Ovary (tissue), 9 donors: ENCODE data around the gene MT3. TPM values are rescaled to one million over a fixed set of nuclear protein-coding genes. Genes with fewer than 3 reads are reported as not detected.
A peak's percentile ranks its signal among the peaks of the same experiment; 100 is the strongest.

Source experiments
- DNase-seq, 5 donors: peaks; one replicate each; pipeline ENCODE4 v3.0.0-alpha.2; 2019 to 2020
- H3K27ac ChIP-seq, 2 donors: fragments of 200-600 bp; one replicate each; pipeline versions ENCODE4 v1.5.1 to v1.8.0; 2019 to 2022
- H3K27me3 ChIP-seq: fragments of 200-600 bp; one replicate; pipeline ENCODE4 v1.8.0; 2022
- H3K36me3 ChIP-seq: fragments of 200-600 bp; sonication (generic); one replicate; pipeline ENCODE4 v1.5.1; 2019
- H3K4me1 ChIP-seq: one replicate; pipeline ENCODE4 v1.8.1; 2013; ENCODE audit warnings: mild to moderate bottlenecking, moderate library complexity; ENCODE audit not compliant: insufficient read depth
- H3K4me3 ChIP-seq: fragments of 200-600 bp; sonication (generic); one replicate; pipeline ENCODE4 v1.5.1; 2017
- H3K9me3 ChIP-seq, 2 donors: fragments of 200-600 bp in 1 of 2; sonication (generic) in 1 of 2; one replicate each; pipeline versions ENCODE4 v1.5.1 to v1.8.1; 2013 to 2019; ENCODE audit warnings: mild to moderate bottlenecking in 1 of 2, moderate library complexity in 1 of 2
- EP300 ChIP-seq: sonication (generic); formaldehyde crosslinking; IDR thresholded peaks from one replicate; pipeline ENCODE4 v1.6.1; 2017; ENCODE audit warnings: antibody characterized with exemption
- POLR2A ChIP-seq: fragments of 450-650 bp; IDR thresholded peaks from one replicate; pipeline ENCODE4 v1.6.1; 2017; ENCODE audit warnings: antibody characterized with exemption, mild to moderate bottlenecking, moderate library complexity
- WGBS, 3 donors: extraction: QIAGEN DNeasy Blood & Tissue Kit in 1 of 3; methylation state at CpG; one replicate each; pipeline versions ENCODE4 v1.1.5 to v1.1.7; 2013 to 2017; 5-methylcytosine and 5-hydroxymethylcytosine counted together
- intact Hi-C, 4 donors: fragments of 100-400 bp; cut with DNase I; formaldehyde crosslinking; loops; one replicate each; pipeline versions ENCODE4 v1.11.0 to v1.15.1; 2022 to 2023
- polyA plus RNA-seq, 2 donors: library from polyadenylated mRNA; stranded (reverse); fragments of 200-250 nt in 1 of 2; fragments of 350-450 nt in 1 of 2; fragmentation: Illumina TruSeq in 1 of 2; extraction: RNeasy Lipid Tissue Mini Kit (QIAGEN cat#74804) in 1 of 2; gene quantifications; one replicate each; pipeline ENCODE4 v1.2.3, GENCODE V29; 2013 to 2014
- total RNA-seq, 7 donors: library from RNA; depleted of rRNA in 2 of 7; stranded (reverse); fragments of >200 nt in 2 of 7; fragmentation: NEBNext Ultra II Directional in 3 of 7; extraction: Animal tissue kit (Norgen Biotek cat#: 25700) in 3 of 7; gene quantifications; one replicate each; pipeline versions ENCODE4 v1.1.0 to v1.2.4, GENCODE V29; 2016 to 2023
- TF ChIP-seq, protein P1 (sequence below), 3 donors: fragments of 450-650 bp in 2 of 3; fragments of 200-600 bp in 1 of 3; IDR thresholded peaks; one replicate each; pipeline versions ENCODE4 v1.5.1 to v1.8.0; 2016 to 2022; ENCODE audit warnings: antibody characterized with exemption in 3 of 3, mild to moderate bottlenecking in 1 of 3
- donor health status: DM: no; HTN: no; CAD: no; lungs with moderate emphysema.
- donor health status: DM: no; HTN: no; CAD: no.
- donor health status: Bipolar disorder and iron deficiency.
- donor health status: DM: yes; HTN: yes; CAD: no.
- donor health status: DM: no; HTN: no; CAD: no.
- donor health status: DM: yes; HTN: yes; CAD: no.

Gene MT3
- total and polyA plus RNA-seq, 9 donors = 0.53 to 4.8 (median 1.4) TPM; not detected in 3

DNA sequence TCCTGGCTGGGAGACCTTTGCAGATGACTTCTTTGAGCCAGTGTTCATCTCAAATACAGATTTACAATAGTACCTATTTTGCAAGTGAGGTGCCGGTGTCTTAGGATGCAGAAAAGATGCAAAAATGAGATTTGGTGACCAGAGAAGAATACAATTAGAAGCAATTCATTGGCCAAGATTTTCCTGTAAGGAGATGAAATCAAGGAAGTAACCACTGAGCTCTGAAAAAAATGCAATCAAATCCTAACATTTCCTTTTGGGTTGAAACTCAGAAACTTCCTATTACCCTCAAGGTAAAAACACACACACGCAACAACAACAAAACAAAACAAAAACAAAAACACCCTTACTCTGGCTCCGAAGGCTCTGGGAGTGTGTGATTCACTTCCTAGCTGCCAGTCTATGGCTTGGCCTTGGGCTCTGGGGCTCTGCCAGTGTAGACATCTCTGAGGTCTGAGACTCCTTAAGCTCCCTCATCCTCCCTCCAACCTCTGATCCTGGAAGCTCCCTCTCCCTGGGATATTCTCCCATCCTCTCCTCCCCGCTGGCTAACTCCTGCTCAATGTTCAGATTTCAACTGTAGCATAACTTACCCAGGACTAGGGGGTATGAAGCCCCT lies 41.3 kb upstream of the MT3 start:
- Histone ChIP-seq H3K4me3 (no peak overlapping the region), H3K27me3 (no peaks in the 10 kb centered on the region), H3K36me3 (no peaks in the 10 kb centered on the region), H3K4me1 (no peaks in the 10 kb centered on the region), H3K9me3 (no peaks in the 10 kb centered on the region), H3K27ac (peak overlapping the region in 1 of 2 donors; percentile 5)
- intact Hi-C loops = no loop called here
- DNase-seq = no peak
- TF ChIP-seq EP300 = no peak
- TF ChIP-seq, protein P1, sequence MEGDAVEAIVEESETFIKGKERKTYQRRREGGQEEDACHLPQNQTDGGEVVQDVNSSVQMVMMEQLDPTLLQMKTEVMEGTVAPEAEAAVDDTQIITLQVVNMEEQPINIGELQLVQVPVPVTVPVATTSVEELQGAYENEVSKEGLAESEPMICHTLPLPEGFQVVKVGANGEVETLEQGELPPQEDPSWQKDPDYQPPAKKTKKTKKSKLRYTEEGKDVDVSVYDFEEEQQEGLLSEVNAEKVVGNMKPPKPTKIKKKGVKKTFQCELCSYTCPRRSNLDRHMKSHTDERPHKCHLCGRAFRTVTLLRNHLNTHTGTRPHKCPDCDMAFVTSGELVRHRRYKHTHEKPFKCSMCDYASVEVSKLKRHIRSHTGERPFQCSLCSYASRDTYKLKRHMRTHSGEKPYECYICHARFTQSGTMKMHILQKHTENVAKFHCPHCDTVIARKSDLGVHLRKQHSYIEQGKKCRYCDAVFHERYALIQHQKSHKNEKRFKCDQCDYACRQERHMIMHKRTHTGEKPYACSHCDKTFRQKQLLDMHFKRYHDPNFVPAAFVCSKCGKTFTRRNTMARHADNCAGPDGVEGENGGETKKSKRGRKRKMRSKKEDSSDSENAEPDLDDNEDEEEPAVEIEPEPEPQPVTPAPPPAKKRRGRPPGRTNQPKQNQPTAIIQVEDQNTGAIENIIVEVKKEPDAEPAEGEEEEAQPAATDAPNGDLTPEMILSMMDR (IDR thresholded peaks at IDR 0.05) = no peak
- TF ChIP-seq POLR2A = no peak
- 75 to 85% (median 80%) methylated on average over 4 of the region's 4 CpGs for WGBS, 3 donors

DNA sequence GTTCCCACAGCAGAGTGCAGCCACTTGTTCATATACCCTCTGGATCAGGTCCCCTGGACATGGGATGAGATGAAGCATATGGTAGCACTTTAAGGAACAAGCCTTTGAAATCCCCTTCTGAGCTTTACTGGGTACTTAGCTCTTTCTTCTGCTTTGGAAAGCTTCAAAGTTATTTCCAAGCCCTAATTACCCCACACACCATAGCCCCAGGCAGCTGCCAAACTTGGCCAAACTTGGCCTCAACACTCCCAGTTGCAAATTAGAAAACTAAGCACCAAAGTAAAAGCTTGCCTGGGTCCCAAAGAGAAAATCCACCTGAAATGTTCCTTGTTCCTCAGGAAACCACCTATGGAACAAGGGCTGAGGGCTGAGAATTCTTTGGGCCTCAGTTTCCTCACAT lies 40.2 kb upstream of the MT3 start:
- no peak for DNase-seq
- H3K9me3 ChIP-seq = no peaks in the 10 kb centered on the region
- no peaks in the 10 kb centered on the region for H3K4me1 ChIP-seq
- H3K36me3 ChIP-seq = no peaks in the 10 kb centered on the region
- TF ChIP-seq EP300 (no peak), POLR2A (no peak)
- TF ChIP-seq, protein P1 (IDR thresholded peaks at IDR 0.05) = no peak
- no peak overlapping the region for H3K27ac ChIP-seq
- no peak overlapping the region for H3K4me3 ChIP-seq
- H3K27me3 ChIP-seq = no peaks in the 10 kb centered on the region
- intact Hi-C loops = no loop called here

DNA sequence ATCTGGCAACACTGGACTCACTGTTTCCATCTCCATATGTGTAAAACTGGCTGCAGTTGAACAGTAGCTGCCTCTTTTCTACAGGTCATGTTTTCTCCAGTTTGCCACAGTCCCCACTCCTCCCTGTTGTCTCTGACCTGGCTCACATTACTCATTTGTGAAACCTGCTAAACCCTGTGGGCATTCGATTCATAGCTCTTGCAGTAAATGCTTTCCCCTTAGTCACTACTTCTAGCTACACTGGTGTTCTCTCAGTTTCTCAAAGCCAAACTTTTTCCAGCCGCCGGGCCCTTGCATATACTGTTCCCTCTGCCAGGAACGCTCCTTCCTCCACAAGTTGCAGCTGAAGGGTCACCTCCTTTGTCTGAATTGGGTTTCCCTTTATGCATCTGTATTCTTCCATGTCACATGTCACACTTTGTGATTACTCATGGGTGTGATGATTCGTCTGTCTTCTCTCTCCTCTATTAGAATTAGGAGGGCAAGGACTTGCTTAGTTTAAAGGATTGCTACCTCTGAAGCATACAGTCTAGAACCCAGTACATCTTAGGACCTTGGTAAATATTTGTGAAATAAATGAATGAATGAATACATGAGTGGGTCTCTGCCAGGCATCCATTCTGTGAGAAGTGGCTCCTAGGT lies 39.5 kb upstream of the MT3 start:
- TF ChIP-seq, protein P1 (IDR thresholded peaks at IDR 0.05) = no peak
- TF ChIP-seq EP300 (no peak), POLR2A (no peak)
- Histone ChIP-seq H3K27ac (no peak overlapping the region), H3K4me1 (no peaks in the 10 kb centered on the region), H3K4me3 (no peak overlapping the region), H3K36me3 (no peaks in the 10 kb centered on the region), H3K27me3 (no peaks in the 10 kb centered on the region), H3K9me3 (no peaks in the 10 kb centered on the region)
- WGBS, 3 donors = 87 to 93% (median 92%) methylated on average over 5 of the region's 5 CpGs
- intact Hi-C loops = no loop called here
- DNase-seq = no peak

DNA sequence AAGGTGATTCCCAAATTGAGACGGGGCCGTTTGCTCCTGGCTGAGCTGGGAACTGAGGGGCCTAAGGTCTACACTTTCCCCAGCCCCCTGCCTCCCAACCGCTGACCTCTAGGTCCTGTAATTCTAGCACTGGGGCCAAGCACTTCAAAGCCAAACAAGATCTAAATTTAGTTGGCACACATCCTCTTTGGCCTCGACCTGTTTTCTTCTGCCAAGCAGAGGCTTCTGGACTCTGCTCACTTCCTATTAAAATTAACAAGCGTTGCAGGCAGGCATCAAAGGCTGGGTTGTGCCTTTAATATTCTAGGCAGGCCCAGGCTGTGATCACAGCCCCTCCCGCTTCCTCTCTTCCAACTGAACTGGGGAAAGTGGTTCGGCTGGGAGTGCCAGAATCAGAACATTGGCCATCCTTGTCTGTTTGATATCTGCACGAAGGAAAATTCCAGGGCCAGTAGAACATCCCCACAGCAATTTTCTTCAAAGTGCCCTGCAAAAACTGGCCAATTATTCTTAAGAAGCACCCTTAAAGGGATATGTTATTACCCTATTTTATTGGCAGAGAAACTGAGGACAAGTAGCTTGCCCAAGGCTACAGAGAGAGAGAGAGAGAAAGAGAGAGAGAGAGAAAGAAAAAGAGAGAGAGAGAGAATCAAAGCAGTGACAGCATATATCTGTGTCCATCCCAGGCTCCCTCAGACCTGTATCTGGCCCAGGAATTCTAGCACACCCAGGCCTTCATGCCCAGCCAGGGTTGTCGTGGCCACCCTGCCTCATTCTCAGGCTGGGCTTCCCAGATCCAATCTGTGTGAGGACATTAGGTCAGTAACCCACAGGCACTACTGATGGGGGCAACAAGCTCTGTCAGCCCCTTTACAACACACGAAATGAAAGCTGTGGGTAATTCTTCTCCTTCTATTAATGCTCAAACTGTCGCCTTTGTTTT lies 37.3 kb upstream of the MT3 start:
- H3K27me3 ChIP-seq = no peaks in the 10 kb centered on the region
- H3K4me1 ChIP-seq = no peaks in the 10 kb centered on the region
- WGBS, 3 donors = 28 to 38% (median 37%) methylated on average over 11 of the region's 11 CpGs
- intact Hi-C loops = no loop called here
- TF ChIP-seq EP300 (no peak), POLR2A (no peak)
- TF ChIP-seq, protein P1 (IDR thresholded peaks at IDR 0.05) = no peak
- H3K27ac ChIP-seq = no peak overlapping the region
- no peaks in the 10 kb centered on the region for H3K36me3 ChIP-seq
- DNase-seq = peak in 2 of 5 donors; percentile 22 to 37
- H3K4me3 ChIP-seq = no peak overlapping the region
- H3K9me3 ChIP-seq = no peaks in the 10 kb centered on the region
